Thyroid gland (tissue), 4 donors: ENCODE measurements around the gene WNT5A.

Experiments
- POLR2A ChIP-seq, 2 donors: fragments of 450-650 bp; IDR thresholded peaks; one replicate each; pipeline ENCODE4 v1.6.1; 2017; ENCODE audit warnings: antibody characterized with exemption in 2 of 2, mild to moderate bottlenecking in 2 of 2, moderate library complexity in 1 of 2
- TF ChIP-seq, protein P1 (sequence below), 6 experiments: fragments of 200-600 bp in 3 of 6; fragments of 450-650 bp in 3 of 6; sonication (generic) in 3 of 6; IDR thresholded peaks; one replicate each; pipeline ENCODE4 v1.5.1; 2016 to 2019; ENCODE audit warnings: antibody characterized with exemption in 6 of 6, mild to moderate bottlenecking in 2 of 6, inconsistent platforms in 1 of 6, moderate library complexity in 1 of 6

DNA sequence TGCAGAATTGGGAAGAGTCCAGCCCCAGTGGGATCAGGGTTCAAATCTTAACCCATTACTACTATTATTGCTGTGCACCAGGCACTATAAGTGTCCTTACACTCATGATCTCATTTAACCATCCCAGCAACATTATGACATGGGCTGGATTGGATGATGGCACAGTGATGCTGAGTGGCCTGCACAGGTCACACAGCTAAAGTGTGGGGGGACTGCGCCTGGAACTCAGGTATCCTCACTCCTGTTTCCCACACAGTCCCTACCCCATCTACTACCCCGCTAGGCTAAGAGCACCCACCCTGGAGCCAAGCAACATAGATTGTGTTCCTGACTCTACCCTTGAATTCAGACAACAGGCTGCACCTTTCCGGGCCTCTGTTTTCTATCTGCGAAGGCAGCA lies 16.0 kb downstream of the WNT5A start:
- TF ChIP-seq POLR2A (IDR thresholded peaks at IDR 0.05): no peak
- TF ChIP-seq, protein P1, sequence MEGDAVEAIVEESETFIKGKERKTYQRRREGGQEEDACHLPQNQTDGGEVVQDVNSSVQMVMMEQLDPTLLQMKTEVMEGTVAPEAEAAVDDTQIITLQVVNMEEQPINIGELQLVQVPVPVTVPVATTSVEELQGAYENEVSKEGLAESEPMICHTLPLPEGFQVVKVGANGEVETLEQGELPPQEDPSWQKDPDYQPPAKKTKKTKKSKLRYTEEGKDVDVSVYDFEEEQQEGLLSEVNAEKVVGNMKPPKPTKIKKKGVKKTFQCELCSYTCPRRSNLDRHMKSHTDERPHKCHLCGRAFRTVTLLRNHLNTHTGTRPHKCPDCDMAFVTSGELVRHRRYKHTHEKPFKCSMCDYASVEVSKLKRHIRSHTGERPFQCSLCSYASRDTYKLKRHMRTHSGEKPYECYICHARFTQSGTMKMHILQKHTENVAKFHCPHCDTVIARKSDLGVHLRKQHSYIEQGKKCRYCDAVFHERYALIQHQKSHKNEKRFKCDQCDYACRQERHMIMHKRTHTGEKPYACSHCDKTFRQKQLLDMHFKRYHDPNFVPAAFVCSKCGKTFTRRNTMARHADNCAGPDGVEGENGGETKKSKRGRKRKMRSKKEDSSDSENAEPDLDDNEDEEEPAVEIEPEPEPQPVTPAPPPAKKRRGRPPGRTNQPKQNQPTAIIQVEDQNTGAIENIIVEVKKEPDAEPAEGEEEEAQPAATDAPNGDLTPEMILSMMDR (IDR thresholded peaks at IDR 0.05): no peak
